IgD-negative memory B cell (primary cell): Measurements from ENCODE around the gene GAS6. TPM values are rescaled to one million over a fixed set of nuclear protein-coding genes. Genes with fewer than 3 reads are reported as not detected.

Experiments
- H3K27ac Mint-ChIP-seq, 3 donors: one replicate each; pipeline ENCODE4 v1.8.0; 2020 to 2022; ENCODE audit warnings: mild to moderate bottlenecking in 3 of 3, mixed read lengths in 3 of 3, moderate library complexity in 1 of 3
- H3K27me3 Mint-ChIP-seq: one replicate; pipeline ENCODE4 v1.8.0; 2021; ENCODE audit warnings: mixed read lengths
- H3K36me3 Mint-ChIP-seq: one replicate; pipeline ENCODE4 v1.8.0; 2020; ENCODE audit warnings: mild to moderate bottlenecking, mixed read lengths
- H3K4me1 Mint-ChIP-seq, 3 donors: one replicate each; pipeline ENCODE4 v1.8.0; 2020 to 2022; ENCODE audit warnings: mixed read lengths in 3 of 3, mild to moderate bottlenecking in 1 of 3
- H3K4me3 Mint-ChIP-seq, 4 donors: one replicate each; pipeline ENCODE4 v1.8.0; 2020 to 2022; ENCODE audit warnings: mild to moderate bottlenecking in 4 of 4, mixed read lengths in 4 of 4, moderate library complexity in 3 of 4
- H3K9me3 Mint-ChIP-seq, 3 donors: one replicate each; pipeline ENCODE4 v1.8.0; 2020 to 2021; ENCODE audit warnings: mixed read lengths in 3 of 3, mild to moderate bottlenecking in 1 of 3
- polyA plus RNA-seq: library from polyadenylated mRNA; unstranded; fragments of 300-500 nt; fragmentation: Illumina TruSeq; gene quantifications from one replicate; pipeline ENCODE4 v1.2.3, GENCODE V29; 2021

The GAS6 gene
- polyA plus RNA-seq, 1 donor from 2014 or later, result 0.60 TPM

- Mint-ChIP-seq H3K4me1 (peaks cover 6 to 12% (median 12%) of the 10 kb centered on the region in 3 donors), H3K36me3 (peaks cover 4% of the 10 kb centered on the region), H3K27me3 (peaks cover 32% of the 10 kb centered on the region), H3K9me3 (peaks cover 0 to 8% (median 8%) of the 10 kb centered on the region in 3 donors), H3K4me3 (peak overlapping the region in 3 of 4 donors; percentile 61 to 83 (median 75)), H3K27ac (no peak overlapping the region)
These were observed 1.6 kb upstream of the GAS6 start for GRCh38 chr13:113865427-113865826.

- peak overlapping the region in 2 of 3 donors; percentile 27 to 74 for H3K27ac Mint-ChIP-seq
- peaks cover 6 to 13% (median 12%) of the 10 kb centered on the region in 3 donors for H3K4me1 Mint-ChIP-seq
- peak overlapping the region; percentile 74 to 88 (median 83) for H3K4me3 Mint-ChIP-seq
- H3K9me3 Mint-ChIP-seq, result peaks cover 0 to 8% (median 8%) of the 10 kb centered on the region in 3 donors
- H3K36me3 Mint-ChIP-seq, result peaks cover 4% of the 10 kb centered on the region
- H3K27me3 Mint-ChIP-seq, result peaks cover 32% of the 10 kb centered on the region
These were observed 506 bp upstream of the GAS6 start for GRCh38 chr13:113864273-113864890.

- Mint-ChIP-seq H3K4me1 (peaks cover 6 to 13% (median 12%) of the 10 kb centered on the region in 3 donors), H3K9me3 (peaks cover 0 to 6% (median 4%) of the 10 kb centered on the region in 3 donors), H3K4me3 (peak overlapping the region; percentile 74 to 85 (median 82)), H3K27ac (no peak overlapping the region), H3K27me3 (peaks cover 30% of the 10 kb centered on the region), H3K36me3 (peaks cover 3% of the 10 kb centered on the region)
These were observed 849 bp downstream of the GAS6 start for GRCh38 chr13:113862931-113863523.

- Mint-ChIP-seq H3K27me3 (peaks cover 27% of the 10 kb centered on the region), H3K27ac (no peak overlapping the region), H3K4me1 (peaks cover 6 to 13% (median 12%) of the 10 kb centered on the region in 3 donors), H3K36me3 (peaks cover 2% of the 10 kb centered on the region), H3K4me3 (peak overlapping the region; percentile 74 to 89 (median 82)), H3K9me3 (peaks cover 0 to 3% (median 0%) of the 10 kb centered on the region in 3 donors)
These were observed 1.5 kb downstream of the GAS6 start for GRCh38 chr13:113862191-113862930.

GRCh38 chr13:113861433-113862030 is 2.3 kb downstream of the GAS6 start:
- Mint-ChIP-seq H3K9me3 (peaks cover 0 to 3% (median 0%) of the 10 kb centered on the region in 3 donors), H3K4me3 (peak overlapping the region in 1 of 4 donors; percentile 4), H3K4me1 (peaks cover 6 to 13% (median 12%) of the 10 kb centered on the region in 3 donors), H3K36me3 (peaks cover 2% of the 10 kb centered on the region), H3K27ac (peak overlapping the region in 1 of 3 donors; percentile 77), H3K27me3 (peaks cover 27% of the 10 kb centered on the region)

- H3K27me3 Mint-ChIP-seq, result peaks cover 25% of the 10 kb centered on the region
- H3K27ac Mint-ChIP-seq, result peak overlapping the region in 1 of 3 donors; percentile 77
- peaks cover 0 to 3% (median 0%) of the 10 kb centered on the region in 3 donors for H3K9me3 Mint-ChIP-seq
- peaks cover 6 to 13% (median 12%) of the 10 kb centered on the region in 3 donors for H3K4me1 Mint-ChIP-seq
- peak overlapping the region in 2 of 4 donors; percentile 65 to 77 for H3K4me3 Mint-ChIP-seq
- peaks cover 2% of the 10 kb centered on the region for H3K36me3 Mint-ChIP-seq
These were observed 3.0 kb downstream of the GAS6 start for GRCh38 chr13:113860665-113861432.

GRCh38 chr13:113860051-113860664 is 3.7 kb downstream of the GAS6 start:
- peaks cover 0 to under 1% (median 0%) of the 10 kb centered on the region in 3 donors for H3K9me3 Mint-ChIP-seq
- peaks cover 6 to 13% (median 11%) of the 10 kb centered on the region in 3 donors for H3K4me1 Mint-ChIP-seq
- peak overlapping the region in 2 of 4 donors; percentile 65 to 77 for H3K4me3 Mint-ChIP-seq
- H3K27me3 Mint-ChIP-seq, result peaks cover 20% of the 10 kb centered on the region
- H3K36me3 Mint-ChIP-seq, result peaks cover under 1% of the 10 kb centered on the region
- H3K27ac Mint-ChIP-seq, result no peak overlapping the region

GRCh38 chr13:113859311-113860050 is 4.4 kb downstream of the GAS6 start:
- Mint-ChIP-seq H3K27me3 (peaks cover 18% of the 10 kb centered on the region), H3K9me3 (no peaks in the 10 kb centered on the region), H3K36me3 (no peaks in the 10 kb centered on the region), H3K4me3 (no peak overlapping the region), H3K4me1 (peaks cover 5 to 14% (median 12%) of the 10 kb centered on the region in 3 donors), H3K27ac (peak overlapping the region in 1 of 3 donors; percentile 65)

GRCh38 chr13:113857531-113858195 is 6.2 kb downstream of the GAS6 start:
- no peak overlapping the region for H3K4me3 Mint-ChIP-seq
- no peaks in the 10 kb centered on the region for H3K36me3 Mint-ChIP-seq
- no peak overlapping the region for H3K27ac Mint-ChIP-seq
- H3K9me3 Mint-ChIP-seq, result no peaks in the 10 kb centered on the region
- peaks cover 0 to 11% (median 7%) of the 10 kb centered on the region in 3 donors for H3K4me1 Mint-ChIP-seq
- peaks cover 20% of the 10 kb centered on the region for H3K27me3 Mint-ChIP-seq

- H3K9me3 Mint-ChIP-seq, result no peaks in the 10 kb centered on the region
- H3K27me3 Mint-ChIP-seq, result peaks cover 13% of the 10 kb centered on the region
- no peak overlapping the region for H3K4me3 Mint-ChIP-seq
- H3K4me1 Mint-ChIP-seq, result peaks cover 0 to 6% (median 3%) of the 10 kb centered on the region in 3 donors
- H3K27ac Mint-ChIP-seq, result no peak overlapping the region
- H3K36me3 Mint-ChIP-seq, result no peaks in the 10 kb centered on the region
These were observed 7.2 kb downstream of the GAS6 start for GRCh38 chr13:113856716-113857065.

GRCh38 chr13:113855931-113856715 is 7.8 kb downstream of the GAS6 start:
- H3K4me3 Mint-ChIP-seq, result peak overlapping the region in 1 of 4 donors; percentile 57
- H3K27me3 Mint-ChIP-seq, result peaks cover 13% of the 10 kb centered on the region
- no peak overlapping the region for H3K27ac Mint-ChIP-seq
- peaks cover 0 to 6% (median 3%) of the 10 kb centered on the region in 3 donors for H3K4me1 Mint-ChIP-seq
- no peaks in the 10 kb centered on the region for H3K9me3 Mint-ChIP-seq
- no peaks in the 10 kb centered on the region for H3K36me3 Mint-ChIP-seq
